ENCODE data around the gene EXOC4. TPM values are rescaled to one million over a fixed set of nuclear protein-coding genes. Genes with fewer than 3 reads are reported as not detected.

EXOC4 gene
- total RNA-seq, 1 donor from 2014 or later: 67.7 TPM

DNA sequence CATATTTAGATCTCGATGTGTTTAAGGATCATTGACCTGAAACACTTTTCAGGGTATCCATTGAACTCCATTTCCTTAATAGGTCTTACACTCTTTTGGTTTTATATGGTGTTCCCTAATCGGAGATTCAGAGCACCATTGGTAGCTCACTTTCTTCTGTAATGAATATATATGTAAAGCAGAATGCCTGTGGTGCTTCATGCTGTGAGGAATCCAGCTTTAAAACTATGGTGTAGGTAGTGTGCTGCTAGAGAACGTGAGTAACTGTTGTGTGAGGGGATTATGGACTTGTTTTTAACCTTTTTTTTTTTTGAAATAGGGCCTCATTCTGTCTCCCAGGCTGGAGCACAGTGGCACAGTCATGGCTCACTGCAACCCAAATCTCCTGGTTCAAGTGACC is 497.4 kb downstream of the EXOC4 start:
- no peak overlapping the region for H3K4me3 Mint-ChIP-seq (ENCODE audit: unreplicated experiment)
- peaks cover 18% of the 10 kb centered on the region for H3K4me1 Mint-ChIP-seq (ENCODE audit: low read depth)
- H3K27ac Mint-ChIP-seq (ENCODE audit: unreplicated experiment): no peak overlapping the region
- H3K9me3 Mint-ChIP-seq (ENCODE audit: low read depth): no peaks in the 10 kb centered on the region
- DNase-seq (ENCODE audit: low spot score): no peak
- no peaks in the 10 kb centered on the region for H3K27me3 Mint-ChIP-seq (ENCODE audit: low read depth)
- no peaks in the 10 kb centered on the region for H3K36me3 Mint-ChIP-seq (ENCODE audit: low read depth)
- TF ChIP-seq CTCF (IDR thresholded peaks at IDR 0.05): no peak

GRCh38 chr7:133751079-133751478 is 498.2 kb downstream of the EXOC4 start:
- no peak for DNase-seq (ENCODE audit: low spot score)
- Mint-ChIP-seq H3K27me3 (ENCODE audit: low read depth) (no peaks in the 10 kb centered on the region), H3K36me3 (ENCODE audit: low read depth) (no peaks in the 10 kb centered on the region), H3K4me1 (ENCODE audit: low read depth) (peaks cover 14% of the 10 kb centered on the region), H3K27ac (ENCODE audit: unreplicated experiment) (no peak overlapping the region), H3K9me3 (ENCODE audit: low read depth) (no peaks in the 10 kb centered on the region), H3K4me3 (ENCODE audit: unreplicated experiment) (no peak overlapping the region)
- TF ChIP-seq CTCF (IDR thresholded peaks at IDR 0.05): no peak

- Mint-ChIP-seq H3K9me3 (ENCODE audit: low read depth) (no peaks in the 10 kb centered on the region), H3K4me1 (ENCODE audit: low read depth) (peaks cover 6% of the 10 kb centered on the region), H3K27ac (ENCODE audit: unreplicated experiment) (no peak overlapping the region), H3K27me3 (ENCODE audit: low read depth) (no peaks in the 10 kb centered on the region), H3K4me3 (ENCODE audit: unreplicated experiment) (no peak overlapping the region), H3K36me3 (ENCODE audit: low read depth) (no peaks in the 10 kb centered on the region)
- TF ChIP-seq CTCF (IDR thresholded peaks at IDR 0.05): no peak
- no peak for DNase-seq (ENCODE audit: low spot score)
These were observed 500.6 kb downstream of the EXOC4 start for GRCh38 chr7:133753513-133753912.

DNA sequence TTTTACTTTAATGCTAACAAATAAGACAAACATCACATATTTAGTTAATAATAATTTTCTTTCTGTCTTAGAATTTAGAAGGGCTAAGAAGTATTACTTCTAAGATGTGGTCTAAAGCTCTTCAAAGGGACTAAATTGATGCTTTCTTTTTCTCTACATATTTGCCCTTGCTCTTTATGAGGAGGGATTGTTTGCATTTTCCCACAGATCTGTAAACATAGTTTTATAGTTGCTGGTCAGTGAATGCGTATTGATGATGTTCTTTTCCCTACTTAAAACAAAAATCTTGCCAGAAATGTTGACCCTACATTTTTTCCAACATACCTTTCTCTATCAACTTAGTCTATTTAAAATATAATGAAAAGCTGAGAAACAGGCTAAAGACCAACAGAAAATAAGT is 501.8 kb downstream of the EXOC4 start:
- no peak for DNase-seq (ENCODE audit: low spot score)
- no peaks in the 10 kb centered on the region for H3K36me3 Mint-ChIP-seq (ENCODE audit: low read depth)
- peaks cover 6% of the 10 kb centered on the region for H3K4me1 Mint-ChIP-seq (ENCODE audit: low read depth)
- no peak overlapping the region for H3K4me3 Mint-ChIP-seq (ENCODE audit: unreplicated experiment)
- no peak for TF ChIP-seq CTCF (IDR thresholded peaks at IDR 0.05)
- no peak overlapping the region for H3K27ac Mint-ChIP-seq (ENCODE audit: unreplicated experiment)
- no peaks in the 10 kb centered on the region for H3K27me3 Mint-ChIP-seq (ENCODE audit: low read depth)
- H3K9me3 Mint-ChIP-seq (ENCODE audit: low read depth): no peaks in the 10 kb centered on the region

GRCh38 chr7:133755901-133756300 is 503.0 kb downstream of the EXOC4 start:
- H3K4me3 Mint-ChIP-seq (ENCODE audit: unreplicated experiment): no peak overlapping the region
- peaks cover 6% of the 10 kb centered on the region for H3K4me1 Mint-ChIP-seq (ENCODE audit: low read depth)
- no peaks in the 10 kb centered on the region for H3K27me3 Mint-ChIP-seq (ENCODE audit: low read depth)
- H3K36me3 Mint-ChIP-seq (ENCODE audit: low read depth): no peaks in the 10 kb centered on the region
- no peak overlapping the region for H3K27ac Mint-ChIP-seq (ENCODE audit: unreplicated experiment)
- TF ChIP-seq CTCF (IDR thresholded peaks at IDR 0.05): no peak
- no peak for DNase-seq (ENCODE audit: low spot score)
- H3K9me3 Mint-ChIP-seq (ENCODE audit: low read depth): no peaks in the 10 kb centered on the region

Data from chondrocyte (in vitro differentiated cells).